ENCODE results near the gene HSBP1.

Gene HSBP1

GRCh38 chr16:83807710-83808572 is at the start of gene HSBP1:
Gene HSBP1, plus strand, starts transcription at chr16:83807978. Its CDS starts 99 bp downstream, at chr16:83808077.
- peak; percentile 91 for DNase-seq

- DNase-seq: no peak
Measured at GRCh38 chr16:83762141-83762991, 45.4 kb upstream of the HSBP1 start.

DNA sequence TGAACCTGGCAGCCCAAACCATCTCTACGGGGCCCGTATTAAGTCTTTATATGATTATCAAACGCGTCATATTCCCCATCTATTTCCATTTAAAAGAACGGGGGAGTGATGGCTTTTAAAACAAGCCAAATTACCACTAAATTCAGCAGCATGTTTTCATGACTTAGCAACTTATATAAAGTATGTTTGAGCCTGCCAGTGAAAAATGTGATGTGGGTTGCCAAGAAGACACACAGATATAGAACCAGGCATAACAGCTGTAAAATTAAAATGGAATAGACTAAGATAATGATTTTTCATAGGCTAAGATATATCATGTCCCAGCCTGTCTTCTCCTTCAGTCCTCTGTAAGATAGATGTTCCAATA is 44.8 kb upstream of the HSBP1 start:
- DNase-seq: no peak

DNA sequence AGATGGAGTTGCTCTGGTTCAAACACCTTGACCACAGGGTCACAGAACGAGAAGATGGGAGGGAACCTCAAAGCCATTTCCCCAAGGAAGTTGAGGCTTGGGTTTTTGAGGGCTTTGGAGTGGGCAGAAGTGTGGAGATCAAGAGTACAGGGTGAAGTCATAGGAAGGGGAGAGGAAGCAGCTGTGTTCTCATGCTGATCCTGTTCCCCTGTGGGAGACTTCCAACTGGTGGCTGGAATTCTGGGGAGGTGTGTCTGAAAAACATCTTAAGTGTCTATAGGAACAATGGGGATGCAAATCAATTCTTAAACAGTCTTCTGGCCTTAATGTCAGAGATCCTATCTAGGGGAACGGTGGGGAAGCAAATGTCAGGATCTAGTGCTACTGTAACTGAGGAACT is 38.8 kb upstream of the HSBP1 start:
- DNase-seq: no peak

- no peak for DNase-seq
Measured at GRCh38 chr16:83769397-83770008, 38.3 kb upstream of the HSBP1 start.

GRCh38 chr16:83771306-83771942 is 36.4 kb upstream of the HSBP1 start:
- no peak for DNase-seq

GRCh38 chr16:83772806-83773205 is 35.0 kb upstream of the HSBP1 start:
- no peak for DNase-seq

DNA sequence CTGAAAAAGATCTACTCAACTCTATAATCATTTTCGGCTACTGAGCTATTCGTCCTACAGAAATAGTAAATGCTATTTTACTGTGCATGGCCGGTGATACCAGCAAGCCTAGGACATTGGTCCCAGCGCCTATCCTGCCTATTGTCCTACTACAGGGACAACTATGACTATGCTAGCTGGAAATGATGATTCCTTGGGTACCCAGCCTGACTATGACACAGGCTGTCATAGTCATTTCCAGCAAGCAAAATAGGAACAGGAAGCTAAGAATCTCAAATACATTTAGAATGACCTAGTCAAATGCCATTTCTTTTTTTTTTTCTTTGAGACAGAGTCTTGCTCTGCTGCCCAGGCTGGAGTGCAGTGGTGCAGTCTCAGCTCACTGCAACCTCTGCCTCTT is 33.7 kb upstream of the HSBP1 start:
- DNase-seq: no peak

DNA sequence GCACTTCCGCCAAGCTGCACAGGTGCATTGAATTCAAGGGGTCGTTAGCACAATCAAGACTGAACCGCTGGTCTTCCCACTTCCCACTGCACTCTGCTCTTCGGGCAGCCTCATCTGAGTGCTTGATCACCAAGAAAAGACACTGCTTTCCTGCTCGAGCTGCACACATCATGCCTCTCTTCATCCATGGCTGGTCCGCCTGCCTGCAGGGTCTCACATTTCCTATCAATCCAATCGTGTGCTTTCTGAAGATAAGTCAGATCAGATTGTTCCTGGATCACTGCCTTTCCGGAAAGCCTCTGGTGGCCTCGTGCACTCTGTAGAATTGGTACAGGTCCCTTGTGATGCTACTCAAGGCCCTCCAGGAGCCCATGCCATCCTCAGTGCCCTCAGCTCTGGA is 30.8 kb upstream of the HSBP1 start:
- no peak for DNase-seq

DNA sequence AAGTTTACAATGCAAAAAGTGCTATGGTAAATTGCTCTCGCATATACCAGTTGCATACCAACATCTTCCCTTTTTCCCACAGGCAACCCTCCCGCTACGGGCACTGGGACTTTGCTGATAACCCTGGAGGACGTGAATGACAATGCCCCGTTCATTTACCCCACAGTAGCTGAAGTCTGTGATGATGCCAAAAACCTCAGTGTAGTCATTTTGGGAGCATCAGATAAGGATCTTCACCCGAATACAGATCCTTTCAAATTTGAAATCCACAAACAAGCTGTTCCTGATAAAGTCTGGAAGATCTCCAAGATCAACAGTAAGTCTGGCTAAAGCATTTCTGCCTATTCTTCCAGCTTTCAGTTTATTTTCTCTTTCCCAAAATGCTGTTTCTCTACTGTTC is 27.9 kb upstream of the HSBP1 start:
- DNase-seq: no peak

DNA sequence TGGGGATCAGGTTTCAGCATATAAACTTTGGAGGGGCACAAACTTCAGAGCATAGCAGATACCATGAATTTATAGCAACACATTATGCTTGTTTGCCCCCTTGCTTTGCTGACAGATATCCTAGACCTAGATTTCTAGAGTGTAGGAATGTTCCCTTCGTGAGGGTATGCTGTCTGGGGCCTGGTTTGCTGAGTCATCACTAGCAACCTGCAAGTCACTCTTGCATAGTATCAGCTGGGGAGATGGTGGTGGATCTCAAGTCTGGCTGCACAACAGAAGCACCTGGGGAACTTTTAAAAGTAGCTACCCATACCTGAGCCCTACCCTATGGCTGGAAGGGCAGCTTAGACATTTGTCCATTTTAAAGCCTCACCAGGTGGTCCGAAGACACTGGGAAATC is 22.3 kb upstream of the HSBP1 start:
- DNase-seq: no peak

DNA sequence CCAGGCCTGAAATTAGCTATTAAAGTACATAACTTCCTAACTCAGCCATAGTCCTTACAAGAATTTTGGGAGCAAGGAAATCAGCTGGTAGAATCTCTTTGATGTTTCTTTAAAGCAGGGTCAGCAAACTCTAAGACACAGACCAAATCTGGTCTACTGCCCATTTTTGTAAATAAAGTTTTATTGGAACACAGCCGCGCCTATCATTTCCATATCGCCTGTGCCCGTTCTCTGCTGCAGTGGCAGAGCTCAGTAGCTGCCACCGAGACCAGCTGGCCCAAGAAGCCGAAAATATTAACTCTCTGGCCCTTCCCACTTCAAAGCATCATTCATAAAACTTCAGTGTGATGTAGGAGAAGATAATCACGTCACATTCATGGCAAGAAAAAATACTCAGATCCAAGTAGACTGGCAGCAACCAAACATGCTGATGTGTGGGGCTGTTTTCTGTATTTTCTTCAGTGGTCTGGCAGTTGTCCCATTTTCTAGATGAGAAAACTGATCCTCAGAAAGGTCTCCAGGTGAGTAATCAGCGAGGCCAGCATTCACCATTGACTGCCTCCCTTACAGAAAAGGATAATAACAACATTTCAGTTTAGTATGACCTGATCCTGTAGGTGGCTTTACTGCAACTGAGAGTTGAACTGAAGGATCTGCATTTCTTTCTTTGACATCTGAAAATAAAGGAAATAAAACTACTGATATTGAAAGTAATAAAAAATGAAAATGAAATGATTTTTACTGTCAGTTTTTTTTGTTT is 18.0 kb upstream of the HSBP1 start:
- DNase-seq: no peak

GRCh38 chr16:83791916-83792315 is 15.9 kb upstream of the HSBP1 start:
- DNase-seq: no peak

GRCh38 chr16:83792391-83792790 is 15.4 kb upstream of the HSBP1 start:
- DNase-seq: no peak

GRCh38 chr16:83793179-83793578 is 14.6 kb upstream of the HSBP1 start:
- DNase-seq: no peak

- no peak for DNase-seq
Measured at GRCh38 chr16:83794860-83795554, 12.8 kb upstream of the HSBP1 start.

DNA sequence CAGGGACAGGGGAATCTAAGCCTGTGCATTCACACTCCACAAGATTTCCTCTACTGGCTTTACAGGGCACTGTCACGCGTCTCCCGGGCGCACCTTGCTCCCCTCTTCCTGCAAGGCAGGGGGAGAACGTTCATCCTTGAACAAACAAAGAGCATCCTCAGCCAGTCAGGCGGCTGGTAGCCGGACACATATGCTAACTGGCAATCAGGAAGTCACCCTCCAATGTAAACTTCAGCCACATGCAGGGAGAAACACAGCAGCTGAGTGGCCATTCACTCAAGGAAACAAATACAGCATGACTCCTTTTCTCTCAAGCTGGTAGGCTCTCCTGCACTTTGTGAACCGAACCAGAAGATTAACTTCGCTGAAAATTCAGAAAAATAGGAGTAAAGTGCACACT is 10.8 kb upstream of the HSBP1 start:
- no peak for DNase-seq

DNA sequence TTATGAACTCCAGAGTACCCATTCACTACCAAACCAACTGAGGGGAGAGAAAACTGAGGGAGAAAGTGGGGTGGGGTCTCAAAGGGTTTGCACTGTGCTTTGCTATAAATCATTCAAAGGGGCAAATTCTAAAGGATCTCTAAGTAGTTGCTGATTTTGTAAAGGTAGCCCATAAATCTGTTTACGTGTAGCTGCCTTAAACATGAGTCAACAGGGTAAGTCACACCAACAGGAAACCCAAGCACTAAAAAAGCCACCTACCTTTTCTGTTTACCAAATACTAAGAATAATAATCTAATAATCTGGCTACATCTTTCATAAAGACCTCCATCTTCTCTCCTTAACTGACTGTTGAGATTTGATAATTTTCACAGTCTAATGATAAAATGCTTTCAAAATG is 8.4 kb upstream of the HSBP1 start:
- no peak for DNase-seq

DNA sequence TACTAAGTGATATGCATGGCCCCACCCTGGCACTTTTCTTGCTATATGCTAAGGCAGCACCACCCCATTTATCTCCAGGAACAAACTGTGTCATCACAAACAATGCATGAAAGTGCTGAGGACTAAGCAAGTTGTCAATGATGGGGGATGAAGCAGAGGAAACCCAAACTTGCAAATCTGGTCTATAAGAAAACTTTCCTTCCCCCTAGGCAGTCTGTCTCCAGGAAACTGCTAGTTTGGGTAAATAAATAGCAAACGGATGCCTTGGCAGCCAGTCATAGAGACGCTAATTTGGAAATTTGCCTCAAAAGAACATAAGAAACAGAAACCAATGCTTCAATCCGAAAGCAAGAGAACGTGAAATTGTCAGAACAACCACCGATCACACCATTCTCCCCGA is 5.6 kb upstream of the HSBP1 start:
- DNase-seq: no peak

DNA sequence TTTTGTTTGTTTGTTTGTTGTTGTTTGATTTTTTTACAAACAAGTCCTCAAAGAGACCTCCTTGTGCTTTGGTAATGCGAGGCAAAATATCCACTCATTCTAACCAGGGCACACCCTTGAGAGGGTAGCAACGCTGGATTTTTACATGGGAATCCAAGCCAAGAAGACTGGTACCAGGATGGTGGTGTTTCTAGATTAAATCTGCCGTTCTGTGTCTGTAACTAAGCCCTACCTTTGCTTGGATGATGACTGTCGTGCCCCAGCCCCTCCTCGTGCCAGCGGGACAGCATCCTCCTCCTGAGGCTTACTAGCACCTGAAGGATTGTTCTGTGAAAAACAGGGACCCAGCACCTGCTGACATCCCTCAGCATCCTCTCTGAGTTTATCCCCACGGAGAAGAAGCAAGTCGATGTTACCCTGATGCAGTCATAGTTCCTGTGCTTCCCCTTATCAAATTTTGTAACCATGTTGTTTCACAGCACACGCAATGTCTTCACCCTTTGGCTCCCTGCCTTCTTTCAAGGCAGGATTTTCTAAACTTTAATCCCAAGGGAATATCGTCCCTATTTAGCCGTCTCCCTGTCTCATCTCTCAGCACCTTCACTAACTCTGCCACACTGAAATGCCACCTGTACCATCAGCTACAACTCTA is 5.1 kb upstream of the HSBP1 start:
- no peak for DNase-seq

- no peak for DNase-seq
Measured at GRCh38 chr16:83803811-83804210, 4.0 kb upstream of the HSBP1 start.
